K562 (cell line): Measurements from ENCODE around the gene SFXN2. TPM values are rescaled to one million over a fixed set of nuclear protein-coding genes. Genes with fewer than 3 reads are reported as not detected.

Experiments
- BDP1 ChIP-seq: IDR thresholded peaks from 3 replicates; pipeline ENCODE4 v1.6.1; 2011; ENCODE audit not compliant: insufficient read length, insufficient read depth
- BRD9 ChIP-seq: fragments of 450-650 bp; IDR thresholded peaks from 2 replicates; pipeline ENCODE4 v1.6.1; 2018; ENCODE audit warnings: low read depth; ENCODE audit not compliant: partially characterized antibody
- E2F3 ChIP-seq: fragments of 250-450 bp; sonication (Bioruptor Pico); IDR thresholded peaks from 2 replicates; pipeline ENCODE4 v1.4.0; 2020; ENCODE audit warnings: mild to moderate bottlenecking
- ETV1 ChIP-seq: fragments of 450-650 bp; conservative IDR thresholded peaks from 2 replicates; pipeline ENCODE4 v1.6.1; 2016; ENCODE audit warnings: missing genetic modification characterization, control low read depth, low read depth, missing compliant biosample characterization
- GTF2F1 ChIP-seq: IDR thresholded peaks from 2 replicates; pipeline ENCODE4 v1.6.1; 2011; ENCODE audit warnings: low read depth, low read length, improper control_type of control experiment
- HMG20B ChIP-seq: fragments of 250-450 bp; sonication (Bioruptor Pico); IDR thresholded peaks from 2 replicates; pipeline ENCODE4 v1.5.0; 2021; ENCODE audit warnings: mild to moderate bottlenecking
- JUND ChIP-seq, 2 experiments: IDR thresholded peaks; 2 replicates in 1 of 2; 3 replicates in 1 of 2; pipeline ENCODE4 v1.6.1; 2011; ENCODE audit warnings: borderline replicate concordance in 2 of 2, low read depth in 2 of 2, low read length in 2 of 2, improper control_type of control experiment in 1 of 2, missing biosample characterization in 1 of 2, missing genetic modification characterization in 1 of 2, missing genetic modification reagents in 1 of 2
- NFXL1 ChIP-seq: fragments of 450-650 bp; formaldehyde crosslinking; IDR thresholded peaks from 2 replicates; pipeline ENCODE4 v1.4.0; 2021; ENCODE audit warnings: mild to moderate bottlenecking
- PCBP1 ChIP-seq: fragments of 200-400 bp; formaldehyde crosslinking; IDR thresholded peaks from 2 replicates; pipeline ENCODE4 v1.6.1; 2018; ENCODE audit warnings: mild to moderate bottlenecking, low read depth, low read length; ENCODE audit not compliant: poor library complexity, severe bottlenecking
- POLR2AphosphoS2 ChIP-seq: IDR thresholded peaks from 2 replicates; pipeline ENCODE4 v1.6.1; 2012; ENCODE audit warnings: low read length, improper control_type of control experiment
- RFX1 ChIP-seq: fragments of 450-650 bp; IDR thresholded peaks from 2 replicates; pipeline ENCODE4 v1.6.1; 2016; ENCODE audit warnings: mild to moderate bottlenecking, moderate library complexity
- SMARCB1 ChIP-seq: IDR thresholded peaks from 2 replicates; pipeline ENCODE4 v1.6.1; 2011; ENCODE audit warnings: improper control_type of control experiment, low read depth; ENCODE audit not compliant: insufficient read length
- ZBTB34 ChIP-seq: fragments of 250-450 bp; sonication (Bioruptor Pico); IDR thresholded peaks from 2 replicates; pipeline ENCODE4 v1.8.0; 2021; ENCODE audit warnings: mild to moderate bottlenecking, moderate library complexity
- ZNF282 ChIP-seq: sonication (generic); formaldehyde crosslinking; IDR thresholded peaks from 2 replicates; pipeline ENCODE4 v1.8.1; 2023; ENCODE audit warnings: missing genetic modification reagents
- ZNF75A ChIP-seq: fragments of 450-650 bp; formaldehyde crosslinking; IDR thresholded peaks from 2 replicates; pipeline ENCODE4 v1.4.0; 2020; ENCODE audit warnings: mild to moderate bottlenecking
- polyA plus RNA-seq, 8 experiments: library from polyadenylated mRNA; depleted of rRNA in 4 of 8; stranded (reverse) in 5 of 8; unstranded in 3 of 8; fragments of >200 nt; fragmentation: Nextera tagmentation in 2 of 8; fragmentation: Illumina TruSeq in 1 of 8; extraction: Ambion mirVana in 2 of 8; extraction: Trizol in 1 of 8; gene quantifications; 2 replicates each; pipeline versions ENCODE4 v1.2.1 to v1.2.3, GENCODE V29; 2011 to 2014; ENCODE audit warnings: inconsistent platforms in 1 of 8, missing spikeins in 1 of 8
- total RNA-seq, 7 experiments: library from RNA; depleted of rRNA in 6 of 7; stranded (reverse); fragments of >200 nt in 6 of 7; fragmentation: Illumina TruSeq in 2 of 7; extraction: Trizol in 2 of 7; gene quantifications; 2 replicates each; pipeline versions ENCODE4 v1.2.1 to v1.2.3, GENCODE V29; 2011 to 2021; ENCODE audit warnings: low replicate concordance in 1 of 7
- TF ChIP-seq, protein P1 (sequence below): fragments of 450-650 bp; formaldehyde crosslinking; IDR thresholded peaks from 2 replicates; pipeline ENCODE4 v1.4.0; 2022; ENCODE audit warnings: missing genetic modification characterization
- TF ChIP-seq, protein P2 (sequence below): fragments of 450-650 bp; formaldehyde crosslinking; conservative IDR thresholded peaks from 2 replicates; pipeline ENCODE4 v1.4.0; 2022; ENCODE audit warnings: mild to moderate bottlenecking, missing genetic modification characterization

SFXN2 gene
- total and polyA plus RNA-seq, 9 of the 15 experiments (the other 6 are each of a cell fraction or from before 2014, with no cell fraction given) = 7.3 to 23.8 (median 15.7) TPM

GRCh38 chr10:102743588-102744373 lies 29.3 kb downstream of the SFXN2 start, which contains the start of gene WBP1L (continued):
- TF ChIP-seq PCBP1 (no peak), ZBTB34 (CRISPR knock-in tag) (no peak), POLR2AphosphoS2 (peak; percentile 82; the same call in 1 of the 2 replicates), BRD9 (no peak), ZNF75A (CRISPR knock-in tag) (no peak), RFX1 (no peak), GTF2F1 (no peak), JUND (IDR thresholded peaks at IDR 0.05; ENCODE audit: borderline replicate concordance, low read depth, low read length) (0 out of 2 replicates have a peak, but pooled peaks have one; percentile 7), JUND (tag; IDR thresholded peaks at IDR 0.05; ENCODE audit: borderline replicate concordance, low read depth, low read length) (no peak; the same call in 2 of the 3 replicates), ETV1 (peak; percentile 52), NFXL1 (no peak), E2F3 (CRISPR knock-in tag) (no peak), BDP1 (no peak), SMARCB1 (no peak), ZNF282 (CRISPR knock-in tag) (no peak), HMG20B (CRISPR knock-in tag) (no peak)
- TF ChIP-seq, protein P1, sequence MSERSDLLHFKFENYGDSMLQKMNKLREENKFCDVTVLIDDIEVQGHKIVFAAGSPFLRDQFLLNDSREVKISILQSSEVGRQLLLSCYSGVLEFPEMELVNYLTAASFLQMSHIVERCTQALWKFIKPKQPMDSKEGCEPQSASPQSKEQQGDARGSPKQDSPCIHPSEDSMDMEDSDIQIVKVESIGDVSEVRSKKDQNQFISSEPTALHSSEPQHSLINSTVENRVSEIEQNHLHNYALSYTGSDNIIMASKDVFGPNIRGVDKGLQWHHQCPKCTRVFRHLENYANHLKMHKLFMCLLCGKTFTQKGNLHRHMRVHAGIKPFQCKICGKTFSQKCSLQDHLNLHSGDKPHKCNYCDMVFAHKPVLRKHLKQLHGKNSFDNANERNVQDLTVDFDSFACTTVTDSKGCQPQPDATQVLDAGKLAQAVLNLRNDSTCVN (CRISPR knock-in tag) = 0 out of 2 replicates have a peak, but pooled peaks have one; percentile 55
- TF ChIP-seq, protein P2, sequence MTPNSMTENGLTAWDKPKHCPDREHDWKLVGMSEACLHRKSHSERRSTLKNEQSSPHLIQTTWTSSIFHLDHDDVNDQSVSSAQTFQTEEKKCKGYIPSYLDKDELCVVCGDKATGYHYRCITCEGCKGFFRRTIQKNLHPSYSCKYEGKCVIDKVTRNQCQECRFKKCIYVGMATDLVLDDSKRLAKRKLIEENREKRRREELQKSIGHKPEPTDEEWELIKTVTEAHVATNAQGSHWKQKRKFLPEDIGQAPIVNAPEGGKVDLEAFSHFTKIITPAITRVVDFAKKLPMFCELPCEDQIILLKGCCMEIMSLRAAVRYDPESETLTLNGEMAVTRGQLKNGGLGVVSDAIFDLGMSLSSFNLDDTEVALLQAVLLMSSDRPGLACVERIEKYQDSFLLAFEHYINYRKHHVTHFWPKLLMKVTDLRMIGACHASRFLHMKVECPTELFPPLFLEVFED (CRISPR knock-in tag) = 0 out of 2 replicates have a peak, but pooled peaks have one; percentile 31
